ENCODE results near the gene WDR12. TPM values are rescaled to one million over a fixed set of nuclear protein-coding genes. Genes with fewer than 3 reads are reported as not detected.
"Not testable (repeated sequence)": the region's sequence is repeated elsewhere in the genome, so short reads cannot be mapped to it uniquely, and the experiment has no call there.

Gene WDR12
- total RNA-seq, 3 donors from 2014 or later: 11.5 to 32.8 (median 19.3) TPM

GRCh38 chr2:202933958-202934357 is 22.5 kb upstream of the WDR12 start:
- Histone ChIP-seq H3K9me3 (no peaks in the 10 kb centered on the region), H3K27ac (no peak overlapping the region), H3K36me3 (no peaks in the 10 kb centered on the region), H3K27me3 (no peaks in the 10 kb centered on the region), H3K4me3 (no peak overlapping the region), H3K4me1 (no peaks in the 10 kb centered on the region)
- intact Hi-C loops (cut with DNase I; ENCODE audit: low total_unique reads): no loop called here
- TF ChIP-seq POLR2AphosphoS5 (IDR thresholded peaks at IDR 0.05) (no peak), CTCF (IDR thresholded peaks at IDR 0.05) (no peak), POLR2A (IDR thresholded peaks at IDR 0.05) (no peak)
- no peak for DNase-seq (ENCODE audit: low spot score in 2 of 2)

- no peaks in the 10 kb centered on the region for H3K9me3 ChIP-seq
- H3K36me3 ChIP-seq: no peaks in the 10 kb centered on the region
- intact Hi-C loops (cut with DNase I; ENCODE audit: low total_unique reads): no loop called here
- DNase-seq (ENCODE audit: low spot score in 2 of 2): no peak
- H3K27me3 ChIP-seq: no peaks in the 10 kb centered on the region
- H3K4me3 ChIP-seq: no peak overlapping the region
- no peaks in the 10 kb centered on the region for H3K4me1 ChIP-seq
- TF ChIP-seq POLR2AphosphoS5 (IDR thresholded peaks at IDR 0.05) (no peak), POLR2A (IDR thresholded peaks at IDR 0.05) (no peak), CTCF (IDR thresholded peaks at IDR 0.05) (no peak)
- H3K27ac ChIP-seq: peak overlapping the region in 1 of 2 donors; percentile 22
These were observed 21.7 kb upstream of the WDR12 start for GRCh38 chr2:202933139-202933510.

- TF ChIP-seq CTCF (IDR thresholded peaks at IDR 0.05) (no peak), POLR2A (IDR thresholded peaks at IDR 0.05) (no peak), POLR2AphosphoS5 (IDR thresholded peaks at IDR 0.05) (no peak)
- H3K36me3 ChIP-seq: no peaks in the 10 kb centered on the region
These were observed 21.1 kb upstream of the WDR12 start for GRCh38 chr2:202932425-202933138.

GRCh38 chr2:202918860-202919259 is 7.4 kb upstream of the WDR12 start:
- H3K4me1 ChIP-seq: no peaks in the 10 kb centered on the region
- no peak for DNase-seq (ENCODE audit: low spot score in 2 of 2)
- H3K4me3 ChIP-seq: no peak overlapping the region
- no peaks in the 10 kb centered on the region for H3K36me3 ChIP-seq
- no peaks in the 10 kb centered on the region for H3K27me3 ChIP-seq
- H3K27ac ChIP-seq: no peak overlapping the region
- H3K9me3 ChIP-seq: no peaks in the 10 kb centered on the region
- intact Hi-C loops (cut with DNase I; ENCODE audit: low total_unique reads): no loop called here
- TF ChIP-seq CTCF (IDR thresholded peaks at IDR 0.05): no peak
- TF ChIP-seq POLR2AphosphoS5 (IDR thresholded peaks at IDR 0.05): no peak
- no peak for TF ChIP-seq POLR2A (IDR thresholded peaks at IDR 0.05)

More at GRCh38 chr2:202932425-202933138, 21.1 kb upstream of the WDR12 start:
- no peak for DNase-seq (ENCODE audit: low spot score in 2 of 2)
- intact Hi-C loops (cut with DNase I; ENCODE audit: low total_unique reads): no loop called here
- Histone ChIP-seq H3K9me3 (no peaks in the 10 kb centered on the region), H3K27me3 (no peaks in the 10 kb centered on the region), H3K4me3 (no peak overlapping the region), H3K4me1 (no peaks in the 10 kb centered on the region), H3K27ac (peak overlapping the region in 1 of 2 donors; percentile 22)

GRCh38 chr2:202912342-202913201 is 1.1 kb upstream of the WDR12 start:
- H3K36me3 ChIP-seq; H3K9me3 ChIP-seq; H3K27me3 ChIP-seq; intact Hi-C loops (cut with DNase I; ENCODE audit: low total_unique reads); DNase-seq (ENCODE audit: low spot score in 2 of 2); H3K4me1 ChIP-seq: not testable (repeated sequence)
- H3K4me3 ChIP-seq: peak overlapping the region; percentile 56 to 80 (median 76)
- H3K27ac ChIP-seq: peak overlapping the region; percentile 85 to 87
